H54 (cell line): ENCODE results near the gene EED.
"Not testable (repeated sequence)": the region's sequence is repeated elsewhere in the genome, so short reads cannot be mapped to it uniquely, and the experiment has no call there.

Experiments used
- DNase-seq: peaks from one replicate; pipeline ENCODE4 v3.0.0; 2011; ENCODE audit warnings: low spot score, mixed read lengths; ENCODE audit not compliant: insufficient read length
- FAIRE-seq: peaks from 3 replicates; lab custom pipeline; 2011; peaks lifted over from hg19 to GRCh38; lab: Jason Lieb, UNC
- POLR2A ChIP-seq: IDR thresholded peaks from 2 replicates; pipeline ENCODE4 v1.6.1; 2011; ENCODE audit warnings: low read depth, mild to moderate bottlenecking, low read length

The EED gene

DNA sequence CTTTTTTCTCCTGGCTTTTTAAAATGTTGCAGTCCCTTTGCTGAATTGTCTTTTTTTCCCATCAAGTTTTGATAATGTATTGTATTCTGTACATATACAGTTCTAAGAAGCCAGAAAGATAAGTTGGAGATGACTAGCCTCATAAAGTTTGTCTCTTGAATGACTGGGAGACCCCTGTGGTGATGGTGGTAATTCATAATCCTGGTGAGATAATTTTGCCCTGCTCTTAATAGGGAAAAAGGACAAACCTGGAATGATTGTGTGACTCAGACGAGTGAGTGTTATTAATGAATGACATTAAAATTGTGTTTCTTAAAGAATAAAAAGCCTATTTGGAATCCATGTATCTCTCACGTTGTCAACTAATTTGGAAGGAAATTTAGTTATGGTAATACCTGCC is 58.7 kb downstream of the EED start:
- DNase-seq (no peak), FAIRE-seq (peak; percentile 60)

DNA sequence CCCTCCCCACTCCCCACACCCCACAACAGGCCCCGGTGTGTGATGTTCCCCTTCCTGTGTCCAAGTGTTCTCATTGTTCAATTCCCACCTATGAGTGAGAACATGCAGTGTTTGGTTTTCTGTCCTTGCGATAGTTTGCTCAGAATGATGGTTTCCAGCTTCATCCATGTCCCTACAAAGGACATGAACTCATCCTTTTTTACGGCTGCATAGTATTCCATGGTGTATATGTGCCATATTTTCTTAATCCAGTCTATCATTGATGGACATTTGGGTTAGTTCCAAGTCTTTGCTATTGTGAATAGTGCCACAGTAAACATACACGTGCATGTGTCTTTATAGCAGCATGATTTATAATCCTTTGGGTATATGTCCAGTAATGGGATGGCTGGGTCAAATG is 64.2 kb downstream of the EED start:
- FAIRE-seq, DNase-seq: not testable (repeated sequence)

More for the DNA sequence above, 58.7 kb downstream of the EED start:
- no peak for TF ChIP-seq POLR2A

DNA sequence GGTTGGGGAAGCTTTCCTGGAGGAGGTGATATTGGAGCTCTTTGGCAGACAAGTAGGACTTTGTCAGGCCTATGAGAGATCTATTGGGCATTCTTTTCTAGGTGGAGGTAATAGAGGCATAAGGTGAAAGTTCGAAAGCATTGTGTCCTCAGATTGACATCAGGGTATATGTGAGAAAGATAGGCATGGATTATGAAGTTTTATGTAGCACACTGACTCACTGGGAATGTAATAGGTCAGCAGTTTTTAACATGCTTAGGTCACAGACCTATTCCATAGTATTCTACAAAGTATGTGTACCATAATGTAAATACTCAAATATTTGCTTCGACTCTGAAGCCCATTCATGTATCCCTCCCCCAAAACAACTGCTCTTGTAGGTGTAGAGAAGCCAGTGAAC is 69.2 kb downstream of the EED start:
- no peak for TF ChIP-seq POLR2A
- no peak for DNase-seq
- peak; percentile 15 for FAIRE-seq

DNA sequence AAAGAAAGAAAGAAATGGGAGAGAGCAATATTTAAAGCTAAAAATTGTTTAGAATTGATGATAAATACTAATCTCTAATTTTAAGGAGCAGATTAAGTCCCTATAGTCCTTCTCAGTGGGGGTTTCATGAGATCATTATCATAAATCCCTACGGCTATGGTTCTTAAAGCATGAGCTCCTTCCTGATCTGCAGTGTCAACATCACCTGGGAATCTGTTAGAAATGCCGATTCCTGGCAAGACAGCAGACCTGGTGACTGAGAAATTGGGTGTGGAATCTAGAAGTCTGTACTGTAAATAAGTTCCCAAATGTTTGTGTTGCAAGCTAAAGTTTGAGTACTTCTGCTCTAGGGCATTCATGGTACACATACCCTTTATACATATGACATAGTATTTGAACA is 70.1 kb downstream of the EED start:
- TF ChIP-seq POLR2A: no peak
- FAIRE-seq: no peak
- no peak for DNase-seq
